Measurements from ENCODE around the gene PRTFDC1.

GRCh38 chr10:24897326-24897926, 55.0 kb downstream of the PRTFDC1 start:
- TF ChIP-seq ZNF274 (CRISPR knock-in tag; IDR thresholded peaks at IDR 0.05) (no peak), KDM4B (CRISPR knock-in tag; IDR thresholded peaks at IDR 0.05) (no peak)
